ENCODE measurements around the gene ZNF764.

Gene ZNF764

DNA sequence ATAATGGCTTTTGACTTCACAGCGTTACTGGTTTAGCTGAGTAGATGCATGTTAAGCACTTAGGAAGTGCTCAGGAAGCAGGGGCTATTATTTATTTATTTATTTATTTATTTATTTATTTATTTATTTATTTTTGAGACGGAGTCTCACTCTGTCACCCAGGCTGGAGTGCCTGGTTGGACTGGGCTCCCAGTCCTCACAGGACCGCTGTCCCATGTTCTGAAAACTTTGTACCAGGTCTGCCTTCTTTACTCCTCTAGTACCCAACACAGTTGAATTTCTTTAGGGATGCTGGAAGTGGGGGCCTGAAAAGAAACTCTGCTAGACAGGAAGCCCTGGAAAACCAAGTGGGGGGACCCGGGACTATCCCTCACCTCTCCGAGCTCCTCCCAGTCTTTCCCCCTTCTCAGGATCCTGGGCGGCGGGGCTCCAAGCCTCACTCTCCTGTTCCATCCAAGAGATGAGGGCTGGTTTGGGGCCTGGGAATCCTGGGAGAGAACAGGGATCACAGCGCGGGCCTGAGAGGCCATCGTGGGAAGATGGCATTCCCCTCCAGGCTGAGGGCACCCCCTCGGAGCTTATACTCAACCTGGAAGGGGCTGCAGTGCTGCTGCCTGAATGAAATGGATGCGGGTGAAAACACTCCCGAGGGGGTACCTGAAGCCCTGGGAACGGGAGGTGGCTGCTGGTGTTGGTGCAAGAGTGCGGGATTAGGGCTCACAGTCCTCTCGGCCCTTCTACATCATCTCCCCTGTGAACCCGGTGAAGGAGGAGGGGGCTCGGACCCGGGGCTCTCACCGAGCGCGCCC is 12.7 kb upstream of the ZNF764 start:
- peak; percentile 6 for DNase-seq (ENCODE audit: low read depth)

DNA sequence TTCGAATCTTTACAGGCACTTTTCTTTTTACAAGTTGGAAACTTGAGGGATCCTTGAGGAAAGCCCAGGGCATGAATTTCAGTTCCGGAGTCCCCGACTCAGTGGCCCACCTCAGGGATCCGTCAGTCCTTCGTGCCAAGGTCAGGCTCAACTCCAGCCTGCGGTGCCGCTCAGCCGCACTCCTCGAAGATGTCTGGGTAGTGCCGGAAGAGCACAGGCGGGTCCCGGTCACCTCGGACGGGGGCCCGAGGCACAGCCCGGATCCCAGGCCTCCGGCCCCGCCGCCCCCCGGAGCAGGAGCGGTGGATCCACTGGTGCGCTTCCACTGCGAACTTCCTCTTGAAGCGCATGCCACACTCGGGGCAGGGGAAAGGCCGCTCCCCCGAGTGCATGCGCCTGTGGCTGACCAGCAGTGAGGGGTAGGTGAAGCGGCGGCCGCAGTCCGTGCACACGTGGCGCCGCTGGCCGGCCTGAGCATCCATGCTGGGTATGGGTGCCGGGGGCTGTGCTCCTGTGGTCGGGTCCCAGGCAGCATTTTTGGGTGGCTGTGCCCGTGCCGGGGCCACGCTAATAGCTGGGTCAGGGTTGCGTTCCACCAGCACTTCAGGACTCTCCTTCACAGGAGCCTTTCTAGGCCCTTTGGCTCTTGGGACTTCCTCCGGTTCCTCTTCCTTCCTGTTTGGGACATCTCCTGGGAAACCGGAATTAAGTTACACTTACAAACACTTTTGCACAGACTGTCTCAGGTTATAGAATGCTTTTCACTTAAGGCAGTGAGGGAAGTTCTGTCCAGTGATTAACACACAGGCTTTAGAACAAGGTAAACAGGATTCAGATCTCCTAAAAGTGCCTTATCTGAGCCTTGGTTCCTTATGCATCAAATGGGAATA is 11.8 kb upstream of the ZNF764 start:
- DNase-seq (ENCODE audit: low read depth), result no peak

DNA sequence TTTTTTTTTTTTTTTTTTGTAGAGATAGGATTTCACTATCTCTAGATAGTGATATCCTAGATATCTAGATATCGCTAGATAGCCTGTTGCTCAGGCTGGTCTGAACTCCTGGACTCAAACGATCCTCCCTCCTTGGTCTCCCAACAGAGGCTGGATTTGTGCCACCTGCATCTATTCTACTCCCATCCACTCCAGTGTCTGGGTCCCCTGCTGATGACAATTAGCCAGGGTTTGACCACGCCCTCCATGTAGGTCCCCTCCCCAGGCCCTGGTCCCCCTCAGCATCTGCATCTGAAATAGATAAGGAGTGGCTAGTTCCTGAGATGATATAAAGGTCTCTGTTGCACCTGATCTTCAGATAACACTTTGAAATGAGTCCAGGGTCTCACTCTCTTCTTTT is 11.1 kb upstream of the ZNF764 start:
- DNase-seq (ENCODE audit: low read depth), result no peak

DNA sequence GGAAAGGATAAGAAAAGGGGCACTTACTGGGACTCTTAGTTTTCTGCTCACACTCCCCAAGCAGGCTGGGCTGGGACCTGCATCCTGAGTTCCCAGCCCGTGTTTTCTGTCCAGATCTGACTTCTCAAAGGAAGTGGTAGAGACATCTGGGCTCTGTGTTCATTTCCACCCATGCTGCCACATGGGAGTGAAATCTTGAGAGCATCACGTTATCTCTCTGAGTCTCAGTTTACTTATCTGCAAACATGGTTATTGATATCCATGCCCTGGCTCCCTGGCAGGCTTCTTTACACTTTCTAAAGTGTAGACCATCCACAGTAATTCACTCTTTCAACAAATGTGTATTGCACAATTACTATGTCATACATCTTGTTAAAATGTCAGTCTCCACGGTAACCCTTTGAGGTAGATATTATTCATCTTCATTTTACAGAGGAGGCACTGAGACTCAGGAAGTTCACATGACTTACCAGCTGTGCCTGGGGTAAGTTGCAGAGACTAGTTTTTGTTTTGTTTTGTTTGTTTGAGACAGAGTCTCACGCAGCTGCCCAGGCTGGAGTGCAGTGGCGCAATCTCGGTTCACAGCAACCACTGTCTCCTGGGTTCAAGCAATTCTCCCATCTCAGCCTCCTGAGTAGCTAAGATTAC is 9.9 kb upstream of the ZNF764 start:
- peak; percentile 82 for DNase-seq (ENCODE audit: low read depth)

DNA sequence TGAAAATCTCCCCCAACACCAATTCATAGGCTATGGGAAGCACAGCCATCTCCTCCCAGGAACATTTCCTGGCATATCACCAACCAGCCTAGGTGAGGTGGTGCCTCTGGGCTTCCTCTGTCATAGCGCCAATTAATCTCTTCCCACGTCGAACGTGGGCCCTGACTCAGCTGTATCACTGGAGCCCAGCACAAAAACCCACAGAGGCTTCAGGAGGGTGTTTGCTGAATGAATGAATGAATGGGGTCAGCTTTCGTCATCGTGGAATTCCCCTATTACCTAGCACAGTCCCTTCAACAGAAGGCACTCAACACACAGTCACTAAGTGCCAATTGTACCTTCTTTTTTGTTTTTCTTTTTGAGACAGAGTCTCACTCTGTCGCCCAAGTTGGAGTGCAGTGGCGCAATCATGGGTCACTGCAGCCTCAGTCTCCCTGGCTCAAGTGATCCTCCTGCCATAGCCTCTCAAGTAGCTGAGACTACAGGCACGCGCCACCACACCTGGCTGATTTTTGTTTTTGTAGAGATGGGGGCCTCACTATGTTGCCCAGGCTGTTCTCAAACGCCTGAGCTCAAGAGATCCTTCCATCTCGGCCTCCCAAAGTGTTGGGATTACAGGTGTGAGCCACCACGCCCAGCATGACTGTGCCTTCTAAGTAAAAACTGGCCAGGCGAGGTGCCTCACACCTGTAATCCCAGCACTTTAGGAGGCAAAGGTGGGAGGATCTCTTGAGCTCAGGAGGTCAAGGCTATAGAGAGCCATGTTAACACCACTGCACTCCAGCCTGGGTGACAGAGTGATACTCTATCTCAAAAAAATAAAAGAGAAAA is 9.2 kb upstream of the ZNF764 start:
- DNase-seq (ENCODE audit: low read depth), result no peak

DNA sequence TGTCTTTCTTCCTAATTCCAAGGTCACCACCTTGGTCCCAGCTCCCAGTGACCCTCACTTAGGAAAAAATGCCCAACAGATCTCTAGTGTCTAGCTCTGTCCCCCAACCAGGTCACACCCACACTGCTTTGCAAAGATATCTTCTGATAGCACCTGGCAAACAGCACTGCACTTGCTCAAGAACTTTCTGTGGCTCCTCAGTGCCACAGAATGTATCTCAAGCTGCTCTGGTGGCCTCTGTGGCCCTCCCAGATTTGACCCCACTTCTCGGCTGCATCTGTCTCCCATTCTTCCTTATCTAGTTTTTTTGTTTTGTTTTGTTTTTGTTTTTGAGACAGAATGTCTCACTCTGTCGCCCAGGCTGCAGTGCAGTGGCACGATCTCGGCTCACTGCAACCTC is 8.4 kb upstream of the ZNF764 start:
- no peak for DNase-seq (ENCODE audit: low read depth)

DNA sequence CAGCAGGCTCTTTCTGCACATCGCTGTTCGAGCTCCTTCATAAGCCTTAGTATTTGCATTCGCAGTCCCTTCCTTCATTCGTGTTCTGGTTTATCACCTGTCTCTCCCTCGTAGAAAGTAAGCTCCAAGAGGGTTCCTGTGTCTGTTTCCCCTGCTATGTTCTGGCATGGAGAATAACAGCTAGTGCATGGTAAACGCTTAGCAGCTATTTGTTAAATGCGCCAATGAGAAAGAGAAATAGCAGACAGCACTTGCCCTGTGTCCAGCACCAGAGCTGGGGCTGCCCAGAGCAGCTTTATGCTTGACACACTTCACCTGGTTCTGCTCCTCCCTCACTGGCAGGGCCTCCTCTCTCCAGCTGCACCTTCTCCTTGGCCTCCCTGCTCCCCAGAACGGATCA is 7.8 kb upstream of the ZNF764 start:
- no peak for DNase-seq (ENCODE audit: low read depth)

DNA sequence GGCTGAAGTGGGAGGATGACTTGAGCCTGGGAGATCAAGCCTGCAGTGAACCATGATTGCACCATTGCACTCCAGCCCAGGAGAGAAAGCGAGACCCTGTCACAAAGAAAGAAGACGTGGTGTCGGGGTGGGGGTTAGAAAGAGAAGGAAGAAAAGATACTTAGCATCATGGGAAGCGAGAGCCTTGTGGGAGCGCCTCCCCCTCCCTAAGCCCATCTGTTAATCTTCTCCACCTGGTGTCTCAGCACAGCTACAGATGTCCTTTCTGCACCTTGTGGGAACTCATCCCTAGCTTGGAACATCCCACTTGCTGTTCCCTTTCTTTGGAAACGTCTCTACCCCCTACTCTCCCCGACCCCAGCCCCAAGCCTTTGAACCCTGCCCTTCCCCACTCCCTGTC is 7.4 kb upstream of the ZNF764 start:
- no peak for DNase-seq (ENCODE audit: low read depth)

DNA sequence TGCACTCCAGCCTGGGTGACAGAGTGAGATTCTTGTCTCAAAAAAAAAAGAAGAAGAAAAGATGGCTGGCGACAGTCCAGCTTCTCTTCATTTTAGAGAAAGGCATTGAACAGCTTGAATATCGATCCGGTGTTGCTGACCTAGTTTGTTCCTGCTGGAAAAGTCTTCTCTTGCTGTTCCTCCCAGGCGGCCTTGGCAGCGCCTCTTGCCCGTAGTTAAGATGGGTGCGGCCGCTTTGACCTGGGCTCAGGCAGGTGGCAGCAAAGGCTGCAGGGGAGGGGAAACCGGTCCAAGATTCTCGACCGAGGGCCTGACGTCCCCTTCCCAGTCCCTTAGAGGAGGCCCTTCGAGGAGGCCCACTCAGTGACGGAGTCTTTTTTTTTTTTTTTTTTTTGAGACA is 3.8 kb upstream of the ZNF764 start:
- DNase-seq (ENCODE audit: low read depth), result no peak

DNA sequence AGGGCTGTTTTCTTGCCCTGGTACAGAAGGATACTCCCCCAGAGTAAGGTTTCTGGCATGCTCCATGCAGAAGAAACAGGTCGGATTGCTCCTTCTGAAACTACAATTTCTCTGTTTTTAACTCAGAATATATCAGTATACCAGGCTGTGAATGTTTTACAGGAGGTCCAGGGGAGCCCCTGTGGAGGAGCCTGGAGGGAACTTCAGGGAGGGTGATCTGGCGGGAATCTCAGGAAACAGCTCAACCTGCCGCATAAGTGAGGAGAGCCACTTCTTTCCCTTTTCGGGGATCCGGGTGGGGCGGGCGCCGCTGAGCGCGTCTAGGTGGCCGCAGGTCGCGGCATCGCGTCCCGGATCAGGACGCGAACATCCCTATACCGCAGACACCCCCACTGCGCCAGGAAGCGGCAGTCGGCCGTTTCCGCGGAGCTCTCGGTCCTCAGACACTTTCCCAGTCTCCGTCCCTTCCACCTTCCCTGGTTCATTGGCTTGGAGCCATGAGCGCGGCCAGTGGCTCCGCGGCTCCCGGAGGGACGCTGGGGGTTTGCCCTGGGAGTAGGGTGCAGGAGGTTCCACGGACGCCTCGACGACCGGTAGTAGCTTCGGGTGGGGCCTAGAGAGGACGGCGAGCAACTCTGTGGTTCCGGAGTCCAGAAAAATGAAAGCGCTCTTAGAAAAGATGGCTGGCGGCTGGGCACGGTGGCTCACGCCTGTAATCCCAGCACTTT is 3.1 kb upstream of the ZNF764 start:
- no peak for DNase-seq (ENCODE audit: low read depth)

DNA sequence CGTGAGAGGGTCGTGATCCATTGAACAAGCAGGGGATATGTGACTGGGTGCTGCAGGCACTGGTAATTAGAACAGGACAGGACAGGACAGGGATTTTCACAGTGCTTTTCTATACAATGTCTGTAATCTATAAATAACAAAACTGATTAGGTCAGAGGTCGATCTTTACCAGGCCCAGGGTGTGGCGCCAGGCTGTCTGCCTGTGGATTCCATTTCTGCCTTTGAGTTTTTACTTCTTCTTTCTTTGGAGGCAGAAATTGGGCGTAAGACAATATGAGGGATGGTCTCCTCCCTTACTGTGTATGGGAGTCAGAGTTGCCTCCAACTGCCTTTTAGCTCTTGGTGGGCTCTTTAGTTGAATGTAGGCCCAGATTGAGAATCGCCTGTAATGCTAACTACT is 1.5 kb upstream of the ZNF764 start:
- DNase-seq (ENCODE audit: low read depth), result no peak

DNA sequence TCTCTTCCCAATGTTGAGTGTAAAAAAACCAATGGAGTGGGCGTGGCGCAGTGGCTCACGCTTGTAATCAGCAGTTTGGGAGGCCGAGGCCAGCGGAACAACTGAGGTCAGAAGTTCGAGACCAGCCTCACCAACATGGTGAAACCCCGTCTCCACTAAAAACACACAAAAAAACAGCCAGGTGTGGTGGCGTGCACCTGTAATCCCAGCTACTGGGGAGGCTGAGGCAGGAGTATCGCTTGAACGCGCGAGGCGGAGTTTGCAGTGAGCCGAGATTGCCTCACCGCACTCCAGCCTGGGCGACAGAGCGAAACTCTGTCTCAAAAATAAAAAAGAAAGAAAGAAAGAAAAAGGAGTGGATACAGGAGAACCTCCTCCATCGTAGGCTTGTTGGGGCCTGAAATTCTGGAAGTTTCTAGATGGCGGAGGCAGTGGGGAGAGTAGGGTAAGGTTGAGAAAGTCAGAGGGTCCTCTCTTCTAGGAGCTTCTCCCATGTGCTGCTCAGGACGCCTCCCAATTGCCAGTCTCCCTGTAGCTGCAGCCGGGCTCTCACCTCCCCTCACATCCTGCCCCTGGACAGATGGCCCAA is 709 bp upstream of the ZNF764 start:
- DNase-seq (ENCODE audit: low read depth), result no peak

DNA sequence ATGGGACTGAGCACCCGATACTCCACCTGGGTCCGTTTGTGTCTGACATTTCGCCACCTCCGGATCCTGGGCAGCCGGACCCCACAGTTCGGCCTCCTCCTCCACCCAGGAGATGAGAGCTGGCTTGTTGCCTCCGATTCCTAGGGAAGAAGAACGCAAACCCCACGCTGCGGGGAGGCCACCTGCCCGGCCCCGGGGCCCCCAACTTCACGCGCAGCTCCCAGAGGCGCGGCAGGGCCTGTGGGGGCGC is 542 bp downstream of the ZNF764 start:
- no peak for DNase-seq (ENCODE audit: low read depth)

DNA sequence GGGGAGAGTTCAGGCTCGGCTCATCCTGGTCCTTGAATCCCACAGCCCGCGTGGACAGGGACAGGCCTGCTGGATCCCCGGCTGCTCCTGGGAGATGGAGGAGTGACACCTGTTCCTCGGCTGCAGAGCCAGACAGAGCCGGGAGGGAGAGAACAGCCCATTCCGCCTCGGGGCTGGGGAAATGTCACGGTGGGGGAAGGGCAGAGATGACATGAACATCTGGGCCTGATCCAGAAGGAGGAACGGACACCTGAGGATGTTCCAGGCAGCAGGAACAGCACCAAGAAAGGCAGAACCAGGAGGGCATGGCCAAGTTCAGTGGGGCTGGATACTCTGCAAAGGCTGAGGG is 2.1 kb downstream of the ZNF764 start:
- DNase-seq (ENCODE audit: low read depth), result no peak

DNA sequence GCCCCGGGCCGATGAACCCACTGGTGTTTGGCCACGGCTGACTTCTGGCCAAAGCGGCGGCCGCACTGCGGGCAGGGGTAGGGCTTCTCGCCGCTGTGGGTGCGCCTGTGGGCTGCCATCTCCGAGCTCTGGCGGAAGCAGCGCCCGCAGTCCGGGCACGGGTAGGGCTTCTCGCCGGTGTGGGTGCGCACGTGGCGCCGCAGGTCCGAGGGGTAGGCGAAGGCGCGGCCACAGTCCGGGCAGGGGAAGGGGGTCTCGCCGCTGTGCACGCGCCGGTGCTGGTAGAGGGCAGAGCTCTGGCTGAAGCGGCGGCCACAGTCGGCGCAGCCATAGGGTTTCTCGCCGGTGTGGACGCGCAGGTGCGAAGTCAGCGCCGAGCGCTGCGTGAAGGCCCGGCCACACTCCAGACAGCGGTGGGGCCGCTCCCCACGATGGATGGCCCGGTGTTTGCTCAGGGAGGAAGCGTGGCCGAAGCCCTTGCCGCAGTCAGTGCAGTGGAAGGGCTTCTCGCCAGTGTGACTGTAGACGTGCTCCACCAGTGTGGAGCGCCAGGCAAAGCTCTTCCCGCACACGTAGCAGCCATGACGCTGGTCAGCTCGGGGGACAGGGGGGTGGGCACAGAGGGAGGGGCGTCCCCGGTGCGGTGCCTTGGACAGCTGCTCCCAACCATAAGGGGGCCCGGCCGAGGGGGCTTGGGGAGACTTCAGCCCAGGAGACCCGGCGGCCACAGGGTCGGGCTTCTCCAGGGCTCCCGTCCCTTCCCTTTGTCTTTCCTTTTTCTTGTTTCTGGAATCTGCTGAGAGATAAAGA is 2.7 kb downstream of the ZNF764 start:
- no peak for DNase-seq (ENCODE audit: low read depth)

DNA sequence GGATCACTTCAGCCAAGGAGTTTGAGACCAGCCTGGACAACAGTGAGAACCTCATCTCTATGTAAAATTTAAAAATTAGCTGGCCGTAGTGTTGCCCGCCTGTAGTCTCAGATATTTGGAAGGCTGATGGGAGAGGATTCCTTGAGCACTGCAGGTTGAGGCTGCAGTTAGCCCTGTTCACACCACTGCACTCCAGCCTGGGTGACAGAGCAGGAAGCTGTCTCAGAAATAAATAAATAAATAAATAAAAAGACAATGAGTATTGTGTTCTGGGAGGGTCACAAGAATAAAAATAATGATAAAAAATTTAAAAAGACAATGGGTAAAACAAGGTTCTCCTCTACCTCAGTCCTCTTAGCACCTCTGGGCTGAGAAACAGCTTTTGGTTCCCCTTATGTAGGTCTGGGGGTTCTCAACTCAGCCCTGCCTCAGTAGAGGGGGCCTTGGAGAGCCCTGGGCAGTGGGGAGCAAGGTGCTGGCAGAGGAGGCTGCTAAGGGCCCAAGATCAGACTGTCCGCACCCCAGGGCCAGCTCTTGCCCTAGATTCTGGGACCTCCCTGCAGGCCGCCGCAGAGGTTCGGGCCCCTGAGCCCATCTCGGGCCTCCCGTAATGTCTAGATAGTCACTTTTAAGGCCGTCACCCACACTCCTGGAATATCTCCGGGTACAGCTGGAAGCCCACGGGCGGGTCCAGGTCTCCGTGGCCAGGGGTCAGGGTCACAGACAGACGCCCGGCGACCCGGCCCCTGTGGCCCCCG is 3.4 kb downstream of the ZNF764 start:
- DNase-seq (ENCODE audit: low read depth), result no peak

DNA sequence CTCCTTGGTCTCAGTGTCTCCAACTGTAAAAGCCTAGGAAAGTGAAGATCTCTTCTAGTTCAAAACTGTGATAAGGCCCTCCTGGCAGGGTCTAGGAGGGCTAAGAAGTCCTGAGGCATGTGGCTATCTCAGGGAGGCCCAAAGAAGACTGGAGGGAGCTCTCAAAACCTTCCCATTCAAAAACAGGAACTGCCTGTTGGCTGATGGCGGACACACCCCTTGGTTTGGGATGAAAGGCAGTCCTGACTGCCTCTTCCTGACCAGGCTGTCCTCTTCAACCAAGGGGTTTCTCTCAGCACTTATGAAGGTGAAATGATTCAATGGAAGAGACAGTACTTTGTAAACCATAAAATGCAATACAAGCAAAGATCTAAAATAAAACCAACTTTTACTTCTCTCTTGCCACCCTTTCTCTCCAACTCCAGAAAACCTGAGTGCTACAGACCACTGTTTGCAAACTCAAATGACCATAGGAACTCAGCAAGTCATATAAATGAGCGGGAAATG is 4.7 kb downstream of the ZNF764 start:
- no peak for DNase-seq (ENCODE audit: low read depth)

DNA sequence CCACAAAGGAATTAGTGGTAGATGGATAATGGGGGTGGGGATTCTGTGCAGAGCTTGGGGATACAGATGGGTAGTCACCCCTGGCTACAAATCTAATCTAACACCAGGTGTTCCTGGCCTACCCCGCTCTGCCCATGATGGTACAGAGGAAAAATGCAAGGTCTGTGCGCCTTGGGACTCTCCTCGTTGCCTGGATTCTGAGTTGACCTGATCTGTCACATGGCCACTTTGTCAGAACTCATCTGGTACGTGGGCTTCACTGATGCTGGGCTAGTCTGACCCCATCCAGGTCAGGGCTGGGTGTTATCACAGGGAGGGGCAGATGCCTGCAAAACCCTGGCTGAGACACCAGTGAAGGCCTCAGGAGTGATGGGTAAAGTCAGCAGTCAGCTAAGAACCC is 5.2 kb downstream of the ZNF764 start:
- DNase-seq (ENCODE audit: low read depth), result no peak

DNA sequence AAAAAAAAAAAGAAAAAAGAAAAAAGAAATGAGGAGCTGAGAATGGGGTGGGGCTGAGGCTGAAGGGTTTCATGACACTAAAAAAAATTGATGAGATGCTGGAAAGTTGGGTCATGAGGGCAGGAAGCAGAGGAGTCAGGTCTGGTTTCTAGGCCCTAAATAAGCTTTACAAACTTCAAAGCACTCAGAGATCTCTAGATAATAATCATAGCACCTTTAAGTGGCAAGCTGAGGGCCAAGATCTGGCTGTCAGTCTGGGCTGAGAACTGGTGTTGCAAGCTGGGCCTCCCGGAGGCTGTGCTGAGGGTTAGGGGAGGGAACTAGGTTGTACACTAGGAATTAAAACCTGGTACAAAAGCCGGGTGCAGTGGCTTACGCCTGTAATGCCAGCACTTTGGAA is 6.4 kb downstream of the ZNF764 start:
- DNase-seq (ENCODE audit: low read depth), result no peak
